Peyer's patch (tissue), 4 donors: ENCODE results near the gene SPAG16. TPM values are rescaled to one million over a fixed set of nuclear protein-coding genes. Genes with fewer than 3 reads are reported as not detected.

Source experiments
- DNase-seq, 3 donors: peaks; one replicate each; pipeline ENCODE4 v3.0.0-alpha.2; 2017 to 2019
- H3K27ac ChIP-seq, 4 donors: fragments of 200-600 bp; sonication (generic); one replicate each; pipeline ENCODE4 v1.5.1; 2016 to 2019
- H3K27me3 ChIP-seq, 2 donors: fragments of 200-600 bp; sonication (generic); one replicate each; pipeline ENCODE4 v1.5.1; 2019
- H3K36me3 ChIP-seq, 3 donors: fragments of 200-600 bp; sonication (generic); one replicate each; pipeline ENCODE4 v1.5.1; 2016 to 2019
- H3K4me1 ChIP-seq, 4 donors: fragments of 200-600 bp; sonication (generic); one replicate each; pipeline ENCODE4 v1.5.1; 2016 to 2019
- H3K4me3 ChIP-seq, 4 donors: fragments of 200-600 bp; sonication (generic); 1 replicate in 3 of 4; 2 replicates in 1 of 4; pipeline ENCODE4 v1.5.1; 2016 to 2019; ENCODE audit warnings: mild to moderate bottlenecking in 1 of 4
- H3K9me3 ChIP-seq, 4 donors: fragments of 200-600 bp; sonication (generic); one replicate each; pipeline ENCODE4 v1.5.1; 2016 to 2019; ENCODE audit warnings: mild to moderate bottlenecking in 1 of 4
- POLR2A ChIP-seq, 2 donors: fragments of 450-650 bp; IDR thresholded peaks; one replicate each; pipeline ENCODE4 v1.5.1; 2017; ENCODE audit warnings: antibody characterized with exemption in 2 of 2, mild to moderate bottlenecking in 2 of 2, moderate library complexity in 2 of 2
- total RNA-seq, 4 donors: library from RNA; depleted of rRNA; stranded (reverse); fragments of >200 nt; gene quantifications; one replicate each; pipeline ENCODE4 v1.1.0, GENCODE V29; 2016
- TF ChIP-seq, protein P1 (sequence below), 6 experiments: fragments of 450-650 bp in 4 of 6; fragments of 200-600 bp in 2 of 6; sonication (generic) in 1 of 6; IDR thresholded peaks; one replicate each; pipeline ENCODE4 v1.5.1; 2017 to 2019; ENCODE audit warnings: antibody characterized with exemption in 6 of 6, mild to moderate bottlenecking in 3 of 6, moderate library complexity in 1 of 6

The SPAG16 gene
- total RNA-seq, 4 donors from 2014 or later, result 5.5 to 43.7 (median 10.0) TPM

DNA sequence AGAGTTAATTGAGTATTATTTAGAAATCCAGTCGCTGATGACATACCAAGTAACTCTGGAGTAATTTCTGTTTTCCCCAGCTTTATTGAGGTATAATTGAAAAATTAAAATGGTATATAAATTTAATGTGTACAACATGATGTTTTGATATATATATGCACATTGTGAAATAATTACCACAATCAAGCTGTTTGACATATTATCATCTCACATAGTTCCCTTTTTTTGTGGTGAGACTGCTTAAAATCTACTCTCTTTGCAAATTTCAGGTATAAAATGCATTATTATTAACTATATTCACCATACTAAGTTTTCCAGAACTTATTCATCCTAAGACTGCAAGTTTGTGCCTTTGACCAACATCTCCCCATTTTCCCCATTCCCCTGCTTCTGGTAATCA lies 25.0 kb upstream of the SPAG16 start:
- Histone ChIP-seq H3K36me3 (no peaks in the 10 kb centered on the region), H3K9me3 (no peaks in the 10 kb centered on the region), H3K27me3 (no peaks in the 10 kb centered on the region), H3K4me1 (no peaks in the 10 kb centered on the region), H3K27ac (no peak overlapping the region), H3K4me3 (no peak overlapping the region)
- DNase-seq, result no peak
- TF ChIP-seq, protein P1, sequence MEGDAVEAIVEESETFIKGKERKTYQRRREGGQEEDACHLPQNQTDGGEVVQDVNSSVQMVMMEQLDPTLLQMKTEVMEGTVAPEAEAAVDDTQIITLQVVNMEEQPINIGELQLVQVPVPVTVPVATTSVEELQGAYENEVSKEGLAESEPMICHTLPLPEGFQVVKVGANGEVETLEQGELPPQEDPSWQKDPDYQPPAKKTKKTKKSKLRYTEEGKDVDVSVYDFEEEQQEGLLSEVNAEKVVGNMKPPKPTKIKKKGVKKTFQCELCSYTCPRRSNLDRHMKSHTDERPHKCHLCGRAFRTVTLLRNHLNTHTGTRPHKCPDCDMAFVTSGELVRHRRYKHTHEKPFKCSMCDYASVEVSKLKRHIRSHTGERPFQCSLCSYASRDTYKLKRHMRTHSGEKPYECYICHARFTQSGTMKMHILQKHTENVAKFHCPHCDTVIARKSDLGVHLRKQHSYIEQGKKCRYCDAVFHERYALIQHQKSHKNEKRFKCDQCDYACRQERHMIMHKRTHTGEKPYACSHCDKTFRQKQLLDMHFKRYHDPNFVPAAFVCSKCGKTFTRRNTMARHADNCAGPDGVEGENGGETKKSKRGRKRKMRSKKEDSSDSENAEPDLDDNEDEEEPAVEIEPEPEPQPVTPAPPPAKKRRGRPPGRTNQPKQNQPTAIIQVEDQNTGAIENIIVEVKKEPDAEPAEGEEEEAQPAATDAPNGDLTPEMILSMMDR (IDR thresholded peaks at IDR 0.05), result no peak
- TF ChIP-seq POLR2A (IDR thresholded peaks at IDR 0.05), result no peak

DNA sequence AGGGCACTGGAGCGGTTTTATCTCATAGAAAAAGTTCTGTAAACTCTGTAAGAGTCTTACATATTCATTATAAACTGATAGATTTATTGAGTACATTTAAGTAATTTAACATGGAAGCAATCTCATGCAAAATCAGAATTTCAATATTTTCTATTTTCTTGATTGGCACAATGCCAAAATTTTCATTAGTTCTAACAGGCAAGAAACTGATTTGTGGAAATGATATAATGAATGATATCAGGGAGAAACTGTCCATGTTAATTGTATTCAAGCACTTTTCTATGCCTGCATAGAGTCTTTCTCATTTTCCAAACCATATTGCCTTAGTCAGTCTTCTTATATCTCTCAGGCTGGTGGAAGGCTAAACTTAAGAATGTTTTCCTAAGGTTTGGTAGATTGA lies 23.0 kb upstream of the SPAG16 start:
- H3K4me3 ChIP-seq, result no peak overlapping the region
- no peak for DNase-seq
- no peaks in the 10 kb centered on the region for H3K27me3 ChIP-seq
- H3K36me3 ChIP-seq, result no peaks in the 10 kb centered on the region
- TF ChIP-seq, protein P1 (IDR thresholded peaks at IDR 0.05), result no peak
- no peak for TF ChIP-seq POLR2A (IDR thresholded peaks at IDR 0.05)
- no peaks in the 10 kb centered on the region for H3K9me3 ChIP-seq
- no peaks in the 10 kb centered on the region for H3K4me1 ChIP-seq
- H3K27ac ChIP-seq, result no peak overlapping the region

DNA sequence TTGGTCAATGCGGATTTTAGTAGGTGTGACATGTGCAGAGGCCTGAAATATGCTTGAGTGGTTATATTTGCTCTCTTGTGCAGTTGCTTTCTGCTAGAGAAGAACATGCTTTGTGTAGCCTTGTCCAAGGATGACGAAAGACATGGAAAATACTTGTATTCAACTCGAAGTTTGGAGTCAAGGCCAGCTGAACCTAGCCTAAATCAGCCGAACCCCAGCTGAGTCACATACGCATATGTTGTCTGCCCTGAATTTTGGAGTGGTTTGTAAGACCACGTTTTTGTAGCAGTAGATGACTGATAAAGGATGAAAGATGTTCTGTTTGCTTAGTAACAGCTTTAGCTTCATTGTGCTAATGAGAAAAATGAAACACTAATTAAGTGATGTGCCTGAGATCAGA lies 22.5 kb upstream of the SPAG16 start:
- no peak overlapping the region for H3K4me3 ChIP-seq
- no peaks in the 10 kb centered on the region for H3K9me3 ChIP-seq
- no peak overlapping the region for H3K27ac ChIP-seq
- no peak for DNase-seq
- no peaks in the 10 kb centered on the region for H3K4me1 ChIP-seq
- TF ChIP-seq POLR2A (IDR thresholded peaks at IDR 0.05), result no peak
- TF ChIP-seq, protein P1 (IDR thresholded peaks at IDR 0.05), result no peak
- no peaks in the 10 kb centered on the region for H3K27me3 ChIP-seq
- no peaks in the 10 kb centered on the region for H3K36me3 ChIP-seq

DNA sequence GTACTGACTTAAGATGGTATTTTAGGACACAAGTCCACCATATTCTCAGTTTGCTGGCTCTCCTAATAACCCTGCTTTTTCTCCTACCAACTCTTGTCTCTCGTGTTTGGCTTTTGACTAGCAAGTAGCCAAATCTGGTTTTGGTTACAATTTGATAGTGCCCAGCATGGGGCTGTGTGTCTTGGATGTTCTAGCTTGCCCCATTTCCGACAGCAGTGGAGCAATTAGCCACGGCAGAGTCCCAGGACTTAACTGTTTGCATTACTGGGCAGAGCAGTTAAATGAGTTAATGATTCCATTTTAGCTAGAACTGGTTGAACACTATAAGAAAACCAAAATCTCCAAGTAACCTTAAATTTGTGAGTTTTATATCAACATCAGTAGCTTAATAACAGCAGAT lies 18.6 kb upstream of the SPAG16 start:
- Histone ChIP-seq H3K4me1 (no peaks in the 10 kb centered on the region), H3K27me3 (no peaks in the 10 kb centered on the region), H3K27ac (no peak overlapping the region), H3K4me3 (no peak overlapping the region), H3K9me3 (no peaks in the 10 kb centered on the region), H3K36me3 (no peaks in the 10 kb centered on the region)
- DNase-seq, result no peak
- no peak for TF ChIP-seq POLR2A (IDR thresholded peaks at IDR 0.05)
- TF ChIP-seq, protein P1 (IDR thresholded peaks at IDR 0.05), result no peak

DNA sequence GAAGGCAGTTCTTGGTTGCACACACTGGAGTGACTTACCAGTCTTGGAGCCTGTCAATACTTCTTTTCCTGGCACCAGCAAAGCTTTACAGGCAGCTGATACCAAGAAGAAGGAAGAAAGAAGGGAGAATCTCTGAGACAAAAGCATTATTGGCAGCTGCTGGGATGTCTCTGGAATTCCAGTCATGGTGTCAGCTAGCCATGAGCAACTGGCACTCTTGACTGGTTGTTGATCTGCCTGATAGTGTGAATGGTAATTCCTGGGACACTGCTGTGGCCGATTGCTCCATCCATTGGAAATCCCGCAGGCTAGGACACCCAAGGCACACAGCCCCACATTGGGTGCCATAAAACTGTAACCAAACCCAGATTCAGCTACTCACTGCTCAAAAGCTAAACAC lies 17.8 kb upstream of the SPAG16 start:
- TF ChIP-seq, protein P1 (IDR thresholded peaks at IDR 0.05), result no peak
- TF ChIP-seq POLR2A (IDR thresholded peaks at IDR 0.05), result no peak
- H3K4me3 ChIP-seq, result no peak overlapping the region
- no peaks in the 10 kb centered on the region for H3K9me3 ChIP-seq
- H3K27me3 ChIP-seq, result no peaks in the 10 kb centered on the region
- H3K4me1 ChIP-seq, result no peaks in the 10 kb centered on the region
- DNase-seq, result no peak
- H3K27ac ChIP-seq, result no peak overlapping the region
- no peaks in the 10 kb centered on the region for H3K36me3 ChIP-seq

DNA sequence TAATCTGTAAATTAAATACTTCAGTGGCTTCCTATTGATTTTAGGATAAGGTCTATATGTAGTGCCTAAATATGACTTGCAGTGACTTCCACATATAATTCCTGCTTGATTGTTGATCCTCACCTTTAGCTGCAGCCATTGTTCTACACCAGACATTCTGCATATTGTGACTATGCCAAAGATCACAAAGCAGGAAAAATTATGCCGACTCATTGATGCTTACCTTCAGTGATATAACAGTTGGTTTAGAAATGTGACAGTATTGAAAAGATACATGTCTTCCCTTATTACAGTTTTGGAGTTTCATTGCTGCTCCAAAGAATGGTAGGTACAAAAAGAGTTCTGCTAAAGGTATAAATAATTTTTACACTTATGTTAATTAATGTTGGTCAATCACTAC lies 12.3 kb upstream of the SPAG16 start:
- Histone ChIP-seq H3K9me3 (no peaks in the 10 kb centered on the region), H3K36me3 (no peaks in the 10 kb centered on the region)

More for the DNA sequence above, 12.3 kb upstream of the SPAG16 start:
- TF ChIP-seq POLR2A (IDR thresholded peaks at IDR 0.05), result no peak
- TF ChIP-seq, protein P1 (IDR thresholded peaks at IDR 0.05), result no peak
- Histone ChIP-seq H3K4me3 (no peak overlapping the region), H3K27ac (no peak overlapping the region), H3K27me3 (no peaks in the 10 kb centered on the region), H3K4me1 (no peaks in the 10 kb centered on the region)
- DNase-seq, result no peak
